Smooth muscle cell (in vitro differentiated cells): ENCODE measurements around the gene OLIG2. TPM values are rescaled to one million over a fixed set of nuclear protein-coding genes. Genes with fewer than 3 reads are reported as not detected.

Experiments used
- DNase-seq: peaks from one replicate; lab custom pipeline; 2025; ENCODE audit not compliant: unreplicated experiment; lab: John Stamatoyannopoulos, UW
- H2AFZ ChIP-seq: fragments of 200-600 bp; sonication (generic); 2 replicates; pipeline ENCODE4 v1.6.0; 2016; ENCODE audit warnings: antibody characterized with exemption, low read depth, mild to moderate bottlenecking
- H3F3A ChIP-seq: fragments of 200-600 bp; sonication (generic); 2 replicates; pipeline ENCODE4 v1.6.0; 2017; ENCODE audit warnings: antibody characterized with exemption, low read depth
- H3K27ac ChIP-seq: fragments of 200-600 bp; sonication (generic); 2 replicates; pipeline ENCODE4 v1.5.1; 2016; ENCODE audit warnings: low read depth, mild to moderate bottlenecking
- H3K27me3 ChIP-seq: fragments of 200-600 bp; sonication (generic); 2 replicates; pipeline ENCODE4 v1.6.1; 2016; ENCODE audit warnings: low read depth, mild to moderate bottlenecking
- H3K36me3 ChIP-seq: fragments of 200-600 bp; sonication (generic); 2 replicates; pipeline ENCODE4 v1.5.1; 2016; ENCODE audit warnings: low read depth
- H3K4me1 ChIP-seq: fragments of 200-600 bp; sonication (generic); 2 replicates; pipeline ENCODE4 v1.5.1; 2016; ENCODE audit warnings: low read depth
- H3K4me2 ChIP-seq: fragments of 200-600 bp; sonication (generic); 2 replicates; pipeline ENCODE4 v1.6.0; 2016; ENCODE audit warnings: mild to moderate bottlenecking
- H3K4me3 ChIP-seq: fragments of 200-600 bp; sonication (generic); 2 replicates; pipeline ENCODE4 v1.5.1; 2016; ENCODE audit warnings: mild to moderate bottlenecking
- H3K79me2 ChIP-seq: fragments of 200-600 bp; sonication (generic); 2 replicates; pipeline ENCODE4 v1.6.0; 2016; ENCODE audit warnings: low read depth, mild to moderate bottlenecking
- H3K9ac ChIP-seq: fragments of 200-600 bp; sonication (generic); 2 replicates; pipeline ENCODE4 v1.6.0; 2016; ENCODE audit warnings: low read depth
- H3K9me3 ChIP-seq: fragments of 200-600 bp; sonication (generic); replicated peaks from 2 replicates; pipeline ENCODE4 v1.5.1; 2016; ENCODE audit warnings: low read depth
- H4K20me1 ChIP-seq: fragments of 200-600 bp; sonication (generic); 2 replicates; pipeline ENCODE4 v1.6.0; 2016; ENCODE audit warnings: low read depth
- WGBS: methylation state at CpG from one replicate; pipeline ENCODE4 v1.1.7; 2016; ENCODE audit warnings: low lambda C conversion rate; 5-methylcytosine and 5-hydroxymethylcytosine counted together
- polyA plus RNA-seq: library from polyadenylated mRNA; unstranded; fragments of >200 nt; fragmentation: Nextera tagmentation; extraction: Ambion mirVana; gene quantifications from 2 replicates; pipeline ENCODE4 v1.2.1, GENCODE V29; 2016
- total RNA-seq: library from RNA; depleted of rRNA; stranded (reverse); fragments of >200 nt; gene quantifications from 2 replicates; pipeline ENCODE4 v1.2.3, GENCODE V29; 2014
- TF ChIP-seq, protein P1 (sequence below): fragments of 200-600 bp; sonication (generic); IDR thresholded peaks from 2 replicates; pipeline ENCODE4 v1.5.1; 2017; ENCODE audit warnings: borderline replicate concordance, mild to moderate bottlenecking, antibody characterized with exemption; ENCODE audit not compliant: insufficient read depth, poor library complexity, severe bottlenecking

Gene OLIG2
- total and polyA plus RNA-seq, 2 experiments from 2014 or later, result not detected

DNA sequence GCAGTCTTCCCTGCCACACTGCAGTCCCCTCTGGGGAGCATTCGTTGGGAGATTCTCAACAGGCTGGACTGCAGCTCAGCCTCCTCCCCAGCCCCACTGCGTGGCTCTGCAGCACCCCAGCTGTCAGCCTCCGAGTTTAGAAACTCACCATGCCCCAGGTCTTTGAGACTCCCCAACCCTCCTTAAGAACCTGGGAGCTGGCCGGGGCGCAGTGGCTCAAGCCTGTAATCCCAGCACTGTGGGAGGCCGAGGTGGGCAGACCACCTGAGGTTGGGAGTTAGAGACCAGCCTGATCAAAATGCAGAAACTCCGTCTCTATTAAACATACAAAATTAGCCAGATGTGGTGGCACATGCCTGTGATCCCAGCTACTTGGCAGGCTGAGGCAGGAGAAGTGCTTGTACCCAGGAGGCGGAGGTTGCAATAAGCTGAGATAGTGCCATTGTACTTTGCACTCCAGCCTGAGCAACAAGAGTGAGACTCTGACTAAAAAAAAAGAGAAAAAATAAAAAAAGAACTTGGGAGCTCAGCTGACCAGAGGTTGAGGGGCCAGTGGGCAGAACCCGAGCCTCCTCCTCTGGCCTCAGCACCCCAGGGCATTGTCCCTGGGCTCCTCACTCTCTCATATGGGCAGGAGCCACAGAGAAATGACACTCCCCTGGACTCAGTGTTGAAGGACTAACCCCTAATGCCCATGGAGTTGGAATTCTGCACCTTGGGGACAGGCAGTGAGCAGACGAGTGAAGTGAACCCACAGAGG lies 5.6 kb downstream of the OLIG2 start:
- H3F3A ChIP-seq, result no peaks in the 10 kb centered on the region
- H2AFZ ChIP-seq, result no peak overlapping the region
- H3K4me3 ChIP-seq, result no peak overlapping the region
- H3K4me2 ChIP-seq, result no peak overlapping the region
- no peaks in the 10 kb centered on the region for H4K20me1 ChIP-seq
- TF ChIP-seq, protein P1, sequence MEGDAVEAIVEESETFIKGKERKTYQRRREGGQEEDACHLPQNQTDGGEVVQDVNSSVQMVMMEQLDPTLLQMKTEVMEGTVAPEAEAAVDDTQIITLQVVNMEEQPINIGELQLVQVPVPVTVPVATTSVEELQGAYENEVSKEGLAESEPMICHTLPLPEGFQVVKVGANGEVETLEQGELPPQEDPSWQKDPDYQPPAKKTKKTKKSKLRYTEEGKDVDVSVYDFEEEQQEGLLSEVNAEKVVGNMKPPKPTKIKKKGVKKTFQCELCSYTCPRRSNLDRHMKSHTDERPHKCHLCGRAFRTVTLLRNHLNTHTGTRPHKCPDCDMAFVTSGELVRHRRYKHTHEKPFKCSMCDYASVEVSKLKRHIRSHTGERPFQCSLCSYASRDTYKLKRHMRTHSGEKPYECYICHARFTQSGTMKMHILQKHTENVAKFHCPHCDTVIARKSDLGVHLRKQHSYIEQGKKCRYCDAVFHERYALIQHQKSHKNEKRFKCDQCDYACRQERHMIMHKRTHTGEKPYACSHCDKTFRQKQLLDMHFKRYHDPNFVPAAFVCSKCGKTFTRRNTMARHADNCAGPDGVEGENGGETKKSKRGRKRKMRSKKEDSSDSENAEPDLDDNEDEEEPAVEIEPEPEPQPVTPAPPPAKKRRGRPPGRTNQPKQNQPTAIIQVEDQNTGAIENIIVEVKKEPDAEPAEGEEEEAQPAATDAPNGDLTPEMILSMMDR, result no peak
- no peaks in the 10 kb centered on the region for H3K79me2 ChIP-seq
- H3K9me3 ChIP-seq, result no peaks in the 10 kb centered on the region
- peaks cover 94% of the 10 kb centered on the region for H3K27me3 ChIP-seq
- no peaks in the 10 kb centered on the region for H3K36me3 ChIP-seq
- no peak for DNase-seq
- no peak overlapping the region for H3K27ac ChIP-seq
- H3K9ac ChIP-seq, result no peak overlapping the region
- 50% methylated on average over 10 of the region's 10 CpGs for WGBS
- H3K4me1 ChIP-seq, result no peaks in the 10 kb centered on the region

DNA sequence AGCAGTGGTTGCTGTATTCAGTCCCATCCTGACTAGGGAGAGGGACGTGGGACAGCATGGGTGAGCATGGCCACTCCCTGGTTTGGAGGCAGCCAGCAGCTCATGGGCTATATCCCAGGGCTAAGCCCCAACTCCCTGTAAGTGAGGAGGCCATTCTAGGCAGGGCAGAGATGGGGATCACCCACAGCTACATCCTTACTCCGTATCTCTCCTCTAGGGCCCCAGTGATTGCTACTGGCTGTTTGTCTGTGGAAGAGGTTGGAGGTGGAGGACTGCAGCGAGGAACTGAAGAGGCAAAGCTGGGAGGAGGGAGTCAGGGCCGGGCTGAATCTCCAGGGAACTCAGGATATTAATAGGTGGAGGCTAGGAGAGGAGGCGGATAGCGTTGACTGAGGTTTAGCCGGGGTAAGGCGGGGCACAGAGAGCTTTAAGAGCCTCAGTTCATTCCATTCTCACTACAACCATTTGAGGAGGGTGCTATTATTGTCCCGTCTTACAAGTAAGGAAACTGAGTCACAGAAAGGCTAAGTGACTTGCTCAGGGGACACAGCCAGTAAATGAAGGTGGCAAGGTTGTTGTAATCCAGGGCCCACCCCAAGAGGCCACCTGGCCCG lies 6.8 kb downstream of the OLIG2 start:
- WGBS, result 41% methylated on average over 10 of the region's 10 CpGs
- H3K4me1 ChIP-seq, result no peaks in the 10 kb centered on the region
- no peak overlapping the region for H3K9ac ChIP-seq
- DNase-seq, result no peak
- no peaks in the 10 kb centered on the region for H4K20me1 ChIP-seq
- no peak overlapping the region for H3K4me2 ChIP-seq
- no peaks in the 10 kb centered on the region for H3F3A ChIP-seq
- no peaks in the 10 kb centered on the region for H3K79me2 ChIP-seq
- no peak overlapping the region for H3K27ac ChIP-seq
- TF ChIP-seq, protein P1, result no peak
- no peaks in the 10 kb centered on the region for H3K9me3 ChIP-seq
- H2AFZ ChIP-seq, result no peak overlapping the region
- no peak overlapping the region for H3K4me3 ChIP-seq
- H3K27me3 ChIP-seq, result peaks cover 81% of the 10 kb centered on the region
- H3K36me3 ChIP-seq, result no peaks in the 10 kb centered on the region

DNA sequence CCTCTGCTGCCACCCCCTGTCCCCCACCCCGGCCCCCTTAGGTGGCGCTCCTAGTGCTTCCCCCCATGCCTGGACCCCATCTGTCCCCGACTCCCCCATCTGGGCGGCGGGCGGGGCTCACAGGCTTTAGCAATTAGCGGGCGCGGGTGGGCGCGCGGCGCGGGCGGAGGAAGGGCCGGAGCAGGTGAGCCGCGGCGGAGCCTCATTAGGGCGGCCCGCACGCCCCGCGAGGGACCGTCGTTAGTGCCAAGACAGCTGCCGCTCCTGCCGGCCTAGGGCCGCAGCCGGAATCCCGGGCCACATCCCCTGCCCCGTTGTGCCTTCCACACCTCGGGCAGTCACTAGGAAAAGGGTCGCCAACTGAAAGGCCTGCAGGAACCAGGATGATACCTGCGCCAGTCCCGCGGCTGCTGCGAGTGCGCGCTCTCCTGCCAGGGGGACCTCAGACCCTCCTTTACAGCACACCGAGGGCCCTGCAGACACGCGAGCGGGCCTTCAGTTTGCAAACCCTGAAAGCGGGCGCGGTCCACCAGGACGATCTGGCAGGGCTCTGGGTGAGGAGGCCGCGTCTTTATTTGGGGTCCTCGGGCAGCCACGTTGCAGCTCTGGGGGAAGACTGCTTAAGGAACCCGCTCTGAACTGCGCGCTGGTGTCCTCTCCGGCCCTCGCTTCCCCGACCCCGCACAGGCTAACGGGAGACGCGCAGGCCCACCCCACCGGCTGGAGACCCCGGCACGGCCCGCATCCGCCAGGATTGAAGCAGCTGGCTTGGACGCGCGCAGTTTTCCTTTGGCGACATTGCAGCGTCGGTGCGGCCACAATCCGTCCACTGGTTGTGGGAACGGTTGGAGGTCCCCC lies 7.6 kb downstream of the OLIG2 start:
- Histone ChIP-seq H3K4me2 (no peak overlapping the region), H3K4me1 (no peaks in the 10 kb centered on the region), H2AFZ (no peak overlapping the region), H3K9me3 (no peaks in the 10 kb centered on the region), H3K9ac (no peak overlapping the region), H3F3A (no peaks in the 10 kb centered on the region), H3K27me3 (peaks cover 74% of the 10 kb centered on the region), H3K27ac (no peak overlapping the region), H4K20me1 (no peaks in the 10 kb centered on the region), H3K79me2 (no peaks in the 10 kb centered on the region), H3K4me3 (no peak overlapping the region), H3K36me3 (no peaks in the 10 kb centered on the region)
- DNase-seq, result no peak
- WGBS, result 14% methylated on average over 50 of the region's 76 CpGs
- TF ChIP-seq, protein P1, result no peak
